Neural cell (in vitro differentiated cells): ENCODE measurements around the gene B4GALT2. TPM values are rescaled to one million over a fixed set of nuclear protein-coding genes. Genes with fewer than 3 reads are reported as not detected.

Source experiments
- H2AFZ ChIP-seq: fragments of 200-600, 300-800 bp; sonication (generic), shearing (Covaris generic); 2 replicates; pipeline ENCODE4 v1.6.0; 2014; ENCODE audit warnings: low read depth, mild to moderate bottlenecking, antibody characterized with exemption, low read length, moderate library complexity
- H3F3A ChIP-seq: fragments of 200-600 bp; shearing (Covaris generic); 2 replicates; pipeline ENCODE4 v1.6.1; 2016; ENCODE audit warnings: mild to moderate bottlenecking, moderate library complexity, mixed read lengths, antibody characterized with exemption, low read length; ENCODE audit not compliant: insufficient read depth, poor library complexity, severe bottlenecking
- H3K27ac ChIP-seq: fragments of 200-600, 300-800 bp; sonication (generic), shearing (Covaris generic); 2 replicates; pipeline ENCODE4 v1.5.1; 2014; ENCODE audit warnings: mild to moderate bottlenecking, low read length, moderate library complexity
- H3K27me3 ChIP-seq: fragments of 300-800, 200-600 bp; sonication (generic), shearing (Covaris generic); 2 replicates; pipeline ENCODE4 v1.6.0; 2014; ENCODE audit warnings: mild to moderate bottlenecking, low read depth, low read length, moderate library complexity; ENCODE audit not compliant: insufficient read depth
- H3K36me3 ChIP-seq: fragments of 300-800, 200-600 bp; sonication (generic), shearing (Covaris generic); 2 replicates; pipeline ENCODE4 v1.5.1; 2014; ENCODE audit warnings: mild to moderate bottlenecking, antibody characterized with exemption, low read length, moderate library complexity; ENCODE audit not compliant: insufficient read depth
- H3K4me2 ChIP-seq: fragments of 300-800, 200-600 bp; sonication (generic), shearing (Covaris generic); 2 replicates; pipeline ENCODE4 v1.6.0; 2014; ENCODE audit warnings: mild to moderate bottlenecking, low read length
- H3K4me3 ChIP-seq: fragments of 300-800, 200-600 bp; sonication (generic), shearing (Covaris generic); 2 replicates; pipeline ENCODE4 v1.5.1; 2014; ENCODE audit warnings: mild to moderate bottlenecking, low read length, moderate library complexity
- H3K79me2 ChIP-seq: fragments of 200-600 bp; shearing (Covaris generic); replicated peaks from 2 replicates; pipeline ENCODE4 v1.6.0; 2014; ENCODE audit warnings: mild to moderate bottlenecking, low read length, moderate library complexity; ENCODE audit not compliant: insufficient read depth
- H3K9ac ChIP-seq: fragments of 300-800, 200-600 bp; sonication (generic), shearing (Covaris generic); 2 replicates; pipeline ENCODE4 v1.6.1; 2016; ENCODE audit warnings: mild to moderate bottlenecking, low read length, mixed read lengths
- H3K9me2 ChIP-seq: fragments of 200-600 bp; shearing (Covaris generic); 2 replicates; pipeline ENCODE4 v1.6.1; 2016; ENCODE audit warnings: mild to moderate bottlenecking, low read length, mixed read lengths; ENCODE audit not compliant: insufficient read depth
- H3K9me3 ChIP-seq: fragments of 200-600, 300-800 bp; sonication (generic), shearing (Covaris generic); 2 replicates; pipeline ENCODE4 v1.6.1; 2016; ENCODE audit warnings: mild to moderate bottlenecking, mixed run types, low read length, moderate library complexity, mixed read lengths
- H4K20me1 ChIP-seq: fragments of 200-600 bp; shearing (Covaris generic); 2 replicates; pipeline ENCODE4 v1.6.1; 2016; ENCODE audit warnings: mild to moderate bottlenecking, mixed run types; ENCODE audit not compliant: insufficient read depth
- CTCF ChIP-seq: fragments of 450-650 bp; IDR thresholded peaks from 2 replicates; pipeline ENCODE4 v1.5.1; 2014; ENCODE audit warnings: antibody characterized with exemption, mild to moderate bottlenecking, moderate library complexity; ENCODE audit not compliant: poor library complexity, severe bottlenecking
- EP300 ChIP-seq: fragments of 450-650 bp; conservative IDR thresholded peaks from 2 replicates; pipeline ENCODE4 v1.6.1; 2014; ENCODE audit warnings: antibody characterized with exemption, mild to moderate bottlenecking, moderate library complexity; ENCODE audit not compliant: poor library complexity, severe bottlenecking
- EZH2 ChIP-seq: fragments of 200-600, 300-800 bp; shearing (Covaris generic), sonication (generic); IDR thresholded peaks from 2 replicates; pipeline ENCODE4 v1.6.1; 2014; ENCODE audit warnings: antibody characterized with exemption, low read length, borderline replicate concordance, mild to moderate bottlenecking; ENCODE audit not compliant: insufficient read depth, poor library complexity, severe bottlenecking
- MXI1 ChIP-seq: fragments of 450-650 bp; conservative IDR thresholded peaks from 2 replicates; pipeline ENCODE4 v1.6.1; 2014; ENCODE audit warnings: antibody characterized with exemption, mild to moderate bottlenecking; ENCODE audit not compliant: poor library complexity, severe bottlenecking
- POLR2AphosphoS5 ChIP-seq: IDR thresholded peaks from 2 replicates; pipeline ENCODE4 v1.6.1; 2012
- RAD21 ChIP-seq: fragments of 450-650 bp; conservative IDR thresholded peaks from 2 replicates; pipeline ENCODE4 v1.6.1; 2014; ENCODE audit warnings: antibody characterized with exemption, mild to moderate bottlenecking, moderate library complexity
- REST ChIP-seq: IDR thresholded peaks from 2 replicates; pipeline ENCODE4 v1.6.1; 2012; ENCODE audit warnings: borderline replicate concordance
- SMC3 ChIP-seq: fragments of 450-650 bp; conservative IDR thresholded peaks from 2 replicates; pipeline ENCODE4 v1.6.1; 2014; ENCODE audit warnings: antibody characterized with exemption, mild to moderate bottlenecking, moderate library complexity; ENCODE audit not compliant: poor library complexity
- TAF1 ChIP-seq: IDR thresholded peaks from 2 replicates; pipeline ENCODE4 v1.6.1; 2012; ENCODE audit warnings: low read depth
- polyA plus RNA-seq: library from polyadenylated mRNA; depleted of rRNA; stranded (reverse); fragments of >200 nt; gene quantifications from 2 replicates; pipeline ENCODE4 v1.2.3, GENCODE V29; 2014

Gene B4GALT2
- polyA plus RNA-seq, 1 donor from 2014 or later: 129 TPM

- Histone ChIP-seq H3K36me3 (no peaks in the 10 kb centered on the region), H3K9me2 (no peaks in the 10 kb centered on the region), H4K20me1 (no peaks in the 10 kb centered on the region), H2AFZ (no peak overlapping the region), H3K27ac (no peak overlapping the region), H3K9me3 (no peaks in the 10 kb centered on the region), H3K9ac (no peak overlapping the region), H3K79me2 (no peaks in the 10 kb centered on the region), H3F3A (no peaks in the 10 kb centered on the region), H3K27me3 (no peaks in the 10 kb centered on the region), H3K4me2 (no peak overlapping the region), H3K4me3 (no peak overlapping the region)
- TF ChIP-seq REST: no peak
- TF ChIP-seq RAD21: no peak
- TF ChIP-seq EZH2: no peak
- no peak for TF ChIP-seq MXI1
- no peak for TF ChIP-seq SMC3
- TF ChIP-seq TAF1: no peak
- no peak for TF ChIP-seq EP300
- no peak for TF ChIP-seq POLR2AphosphoS5
- TF ChIP-seq CTCF: no peak
Observed at GRCh38 chr1:43994071-43994470, 15.1 kb downstream of the B4GALT2 start.

GRCh38 chr1:43994794-43995790 lies 16.1 kb downstream of the B4GALT2 start:
- Histone ChIP-seq H3K9me3 (no peaks in the 10 kb centered on the region), H3K27ac (no peak overlapping the region), H3K79me2 (no peaks in the 10 kb centered on the region), H3K27me3 (no peaks in the 10 kb centered on the region), H3K9me2 (no peaks in the 10 kb centered on the region), H4K20me1 (no peaks in the 10 kb centered on the region), H3K9ac (no peak overlapping the region), H3K4me2 (no peak overlapping the region), H3F3A (no peaks in the 10 kb centered on the region), H3K4me3 (no peak overlapping the region), H2AFZ (no peak overlapping the region), H3K36me3 (no peaks in the 10 kb centered on the region)
- no peak for TF ChIP-seq EP300
- TF ChIP-seq CTCF: no peak
- TF ChIP-seq RAD21: no peak
- no peak for TF ChIP-seq TAF1
- TF ChIP-seq MXI1: no peak
- TF ChIP-seq REST: no peak
- no peak for TF ChIP-seq POLR2AphosphoS5
- TF ChIP-seq SMC3: no peak
- no peak for TF ChIP-seq EZH2
